Left colon (tissue), 2 donors: ENCODE results near the gene KRT2. TPM values are rescaled to one million over a fixed set of nuclear protein-coding genes. Genes with fewer than 3 reads are reported as not detected.
A peak's percentile ranks its signal among the peaks of the same experiment; 100 is the strongest.

ENCODE experiments used
- ATAC-seq: fragments of 200-7000 bp; cut with Tn5 transposase; one replicate; pipeline ENCODE4 v1.9.1; 2020; ENCODE audit warnings: mild to moderate bottlenecking, moderate library complexity
- DNase-seq, 2 donors: peaks; one replicate each; pipeline ENCODE4 v3.0.0-alpha.2; 2020
- intact Hi-C, 2 donors: fragments of 100-400 bp; cut with DNase I in 1 of 2; cut with micrococcal nuclease in 1 of 2; formaldehyde crosslinking; loops; one replicate each; pipeline versions ENCODE4 v1.11.2 to v1.14.0; 2022; cut with DNase I, micrococcal nuclease
- long read RNA-seq: library from polyadenylated mRNA; unstranded; transcript quantifications from one replicate; pipeline ENCODE4 v2.0.0, GENCODE V29; 2021
- total RNA-seq, 2 donors: library from RNA; stranded (reverse); fragmentation: NEBNext Ultra II Directional; extraction: Animal tissue kit (Norgen Biotek cat#: 25700); gene quantifications; one replicate each; pipeline ENCODE4 v1.2.1, GENCODE V29; 2021
- donor health status: DM: no; HTN: no; CAD: no.
- donor health status: DM: yes; HTN: yes; CAD: no.

Gene KRT2
- total RNA-seq = not detected
- long read RNA-seq = 0 reads

DNA sequence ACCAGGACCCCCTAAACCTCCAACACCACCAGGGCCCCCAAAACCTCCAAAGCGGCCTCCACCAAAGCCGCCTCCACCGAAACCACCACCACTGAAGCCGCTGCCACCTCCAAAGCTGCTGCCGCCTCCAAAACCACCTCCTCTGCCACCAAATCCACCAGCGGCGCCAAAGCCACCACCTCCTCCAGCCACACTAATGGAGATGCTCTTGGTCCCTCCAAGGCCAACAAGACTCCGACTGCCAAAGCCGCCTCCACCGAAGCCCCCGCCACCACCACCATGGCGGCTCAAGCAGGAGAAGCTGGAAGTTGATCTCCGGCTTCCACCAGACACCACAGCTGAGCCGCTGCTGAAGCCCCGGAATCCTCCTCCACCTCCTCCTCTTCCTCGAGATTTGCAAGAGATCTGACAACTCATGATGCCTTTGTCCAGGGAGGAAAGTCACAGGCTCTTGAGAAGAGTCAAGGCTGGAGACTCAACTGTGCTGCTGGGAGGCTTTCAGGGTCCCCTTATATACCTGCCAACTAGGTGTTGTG is at the start of gene KRT2:
TSS of gene KRT2 (minus strand) at position 486 of the 536 bp plus-strand sequence. CDS start at position 417, 69 bp downstream.
- intact Hi-C loops = no loop called here

GRCh38 chr12:52701281-52701680 is 49.3 kb upstream of the KRT2 start:
- intact Hi-C loops = no loop called here
- ATAC-seq = no peak
- no peak for DNase-seq

More for the DNA sequence above, at the start of gene KRT2:
- DNase-seq (no peak), ATAC-seq (no peak)

DNA sequence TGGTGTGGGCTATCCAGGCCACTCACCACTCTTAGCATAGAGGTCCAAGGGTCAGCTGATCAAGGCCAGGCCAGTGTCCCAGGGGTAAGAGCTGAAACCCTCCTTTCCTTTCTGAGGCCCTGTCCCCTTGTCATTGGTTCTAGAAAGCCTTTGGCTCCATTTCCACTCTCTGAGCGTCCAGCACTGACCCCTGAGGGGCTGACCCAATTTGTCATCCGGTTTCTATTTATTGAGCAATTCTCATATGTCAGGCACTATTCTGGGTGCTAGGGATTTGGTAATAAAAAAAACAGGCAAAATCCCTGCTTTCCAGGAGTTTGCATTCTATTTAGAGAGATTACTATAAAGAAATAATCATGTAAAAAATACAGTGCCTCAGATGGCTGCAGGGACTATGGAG is 47.9 kb upstream of the KRT2 start:
- no peak for ATAC-seq
- DNase-seq = no peak
- intact Hi-C loops = no loop called here

DNA sequence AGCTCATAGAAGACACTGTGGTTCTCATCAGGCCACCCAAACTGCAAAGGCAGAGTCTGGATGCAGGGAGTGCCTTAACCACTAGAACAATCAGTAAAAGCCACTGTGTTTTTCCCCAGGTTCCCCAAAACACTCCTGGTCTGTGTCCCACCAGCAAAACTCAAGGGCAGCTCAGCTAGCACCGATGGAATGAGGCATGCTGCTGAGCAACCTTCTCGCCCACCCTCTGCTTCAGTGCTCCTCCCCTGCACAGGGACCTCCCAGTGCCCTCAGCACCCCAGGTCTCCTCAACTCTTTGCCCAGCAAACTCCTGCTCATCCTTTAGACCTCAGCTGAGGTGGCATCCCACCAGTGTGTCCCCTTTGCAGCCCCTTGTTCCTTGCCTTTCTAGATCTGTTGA is 47.4 kb upstream of the KRT2 start:
- DNase-seq (no peak), ATAC-seq (no peak)
- intact Hi-C loops = no loop called here

- no peak for DNase-seq
- intact Hi-C loops = no loop called here
- ATAC-seq = peak; percentile 50
Observed at GRCh38 chr12:52698651-52699340, 46.8 kb upstream of the KRT2 start.

DNA sequence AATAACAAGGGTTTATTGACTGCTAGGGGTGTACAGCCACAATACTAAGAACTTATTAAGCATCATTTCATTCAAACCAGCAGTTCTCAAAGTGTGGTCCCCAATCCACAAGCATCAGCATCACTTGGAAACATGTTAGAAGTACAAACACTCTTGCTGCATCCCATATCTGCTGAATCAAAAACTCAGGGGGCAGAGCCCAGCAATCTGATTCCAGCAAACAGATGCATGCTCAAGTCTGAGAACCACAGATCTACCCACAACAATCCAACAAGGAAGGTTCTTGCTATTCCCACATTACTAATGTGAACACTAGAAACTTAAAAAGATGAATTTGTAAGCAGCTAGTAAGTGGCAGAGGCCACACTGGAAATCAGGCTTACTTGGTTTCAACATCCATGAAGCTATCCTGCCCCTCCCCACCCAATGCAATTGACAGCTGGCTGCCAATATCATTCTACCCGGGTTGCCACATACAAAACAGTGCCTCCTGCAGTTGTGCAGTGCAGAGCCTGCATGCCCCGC is 45.1 kb upstream of the KRT2 start:
- ATAC-seq (no peak), DNase-seq (no peak)
- intact Hi-C loops = no loop called here

GRCh38 chr12:52696588-52696987 is 44.6 kb upstream of the KRT2 start:
- no peak for DNase-seq
- intact Hi-C loops = no loop called here
- ATAC-seq = no peak

DNA sequence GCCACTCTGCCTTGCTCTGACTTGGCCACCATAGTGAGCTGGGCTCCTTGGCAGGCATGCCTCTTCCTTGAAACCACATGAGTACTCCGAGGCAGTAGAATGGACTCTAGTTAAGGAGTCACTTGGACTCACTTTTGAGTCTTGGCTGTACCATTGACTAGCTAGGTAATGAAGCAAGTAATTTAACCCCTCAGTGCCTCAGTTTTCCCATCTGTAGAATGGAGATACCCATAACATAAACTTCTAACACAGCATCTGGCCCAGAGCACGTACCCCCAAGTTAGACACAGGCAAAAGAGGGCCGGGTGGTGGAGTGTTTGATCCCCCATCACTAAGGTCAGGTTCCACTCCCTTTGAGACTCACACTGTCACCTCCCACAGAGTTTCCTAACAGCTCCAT is 43.0 kb upstream of the KRT2 start:
- DNase-seq (no peak), ATAC-seq (no peak)
- intact Hi-C loops = no loop called here

DNA sequence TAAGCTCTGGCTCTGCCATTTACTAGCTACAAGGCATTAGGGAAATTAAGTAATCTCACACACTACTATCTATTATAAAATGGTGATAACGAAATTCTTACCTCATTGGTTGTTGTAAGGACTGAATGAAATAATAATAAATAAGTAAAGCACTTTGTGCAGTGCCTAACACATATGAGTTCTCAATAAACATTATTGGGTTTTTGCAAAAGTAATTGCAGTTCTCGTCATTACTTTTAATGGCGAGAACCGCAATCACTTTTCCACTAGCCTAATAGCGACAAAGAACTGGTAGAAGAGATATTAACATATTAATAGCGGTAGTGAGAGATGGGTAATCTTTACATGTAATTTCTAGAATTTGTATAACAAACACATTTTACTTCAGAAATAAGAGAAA is 42.1 kb upstream of the KRT2 start:
- intact Hi-C loops = no loop called here
- ATAC-seq = no peak

DNA sequence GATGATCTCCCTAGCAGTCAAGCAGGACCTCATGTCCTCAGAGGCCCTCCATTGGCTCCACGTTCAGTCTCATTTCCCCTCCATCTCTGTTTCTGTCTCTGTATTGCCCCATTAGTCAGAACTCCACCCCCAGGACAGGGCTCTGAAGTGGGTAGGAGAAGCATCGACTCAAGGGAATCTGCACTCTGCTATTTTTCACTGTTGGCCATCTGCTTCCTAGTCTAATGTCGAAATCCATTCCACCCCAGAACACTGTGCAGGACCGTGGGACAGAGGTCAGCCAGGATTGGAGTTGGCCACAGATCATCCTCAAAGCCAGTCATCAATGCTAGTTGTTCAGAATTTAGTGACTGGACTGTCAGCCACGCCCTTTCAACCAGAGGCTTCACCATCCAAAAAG is 41.2 kb upstream of the KRT2 start:
- DNase-seq (no peak), ATAC-seq (no peak)
- intact Hi-C loops = no loop called here

More for the DNA sequence above, 42.1 kb upstream of the KRT2 start:
- DNase-seq = no peak

DNA sequence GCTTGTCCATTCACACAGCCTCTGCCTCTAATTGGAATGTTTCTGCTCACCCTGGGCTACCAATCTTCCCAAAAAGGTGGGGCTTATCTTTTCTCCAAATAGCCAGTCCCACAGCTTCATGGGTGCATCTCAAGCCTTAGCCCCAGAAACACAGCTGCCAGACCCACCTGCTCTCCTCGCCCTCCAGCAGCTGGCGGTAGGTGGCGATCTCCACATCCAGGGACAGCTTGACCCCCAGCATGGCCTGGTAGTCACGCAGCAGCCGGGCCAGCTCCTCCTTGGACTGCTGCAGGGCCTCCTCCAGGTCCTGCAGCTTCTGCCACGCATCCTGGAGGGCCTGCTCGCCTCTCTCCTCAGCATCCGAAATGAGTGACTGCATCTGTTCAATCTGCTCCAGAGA is 40.2 kb upstream of the KRT2 start:
- DNase-seq (no peak), ATAC-seq (no peak)
- intact Hi-C loops = no loop called here

- ATAC-seq = no peak
- no peak for DNase-seq
- intact Hi-C loops = no loop called here
Observed at GRCh38 chr12:52691841-52692150, 39.8 kb upstream of the KRT2 start.

- intact Hi-C loops = no loop called here
- DNase-seq = peak in 1 of 2 donors; percentile 32
- peak; percentile 53 for ATAC-seq
Observed at GRCh38 chr12:52691076-52691840, 39.2 kb upstream of the KRT2 start.

- DNase-seq (no peak), ATAC-seq (no peak)
- intact Hi-C loops = no loop called here
Observed at GRCh38 chr12:52690351-52691075, 38.5 kb upstream of the KRT2 start.

GRCh38 chr12:52689936-52690335 is 37.9 kb upstream of the KRT2 start:
- DNase-seq (no peak), ATAC-seq (no peak)
- intact Hi-C loops = no loop called here

DNA sequence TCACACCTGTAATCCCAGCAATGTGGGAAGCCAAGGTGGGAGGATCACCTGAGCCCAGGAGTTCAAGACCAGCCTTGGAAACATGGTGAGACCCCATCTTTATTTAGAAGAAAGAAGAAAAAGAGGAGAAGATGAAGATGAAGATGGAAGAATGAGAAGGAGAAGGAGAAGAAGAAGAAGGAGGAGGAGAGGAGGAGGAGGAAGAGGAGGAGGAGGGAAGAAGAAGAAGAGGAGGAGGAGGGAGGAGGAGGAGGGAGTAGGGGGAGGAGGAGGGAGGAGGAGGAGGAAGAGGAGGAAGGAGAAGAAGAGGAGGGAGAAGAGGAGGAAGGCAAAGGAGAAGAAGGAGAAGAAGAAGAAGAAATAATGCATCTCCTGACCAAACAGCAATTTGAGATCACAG is 37.2 kb upstream of the KRT2 start:
- no peak for DNase-seq
- no peak for ATAC-seq
- intact Hi-C loops = no loop called here

- intact Hi-C loops = no loop called here
- ATAC-seq = no peak
- no peak for DNase-seq
Observed at GRCh38 chr12:52688481-52688880, 36.5 kb upstream of the KRT2 start.

- DNase-seq = peak; percentile 18 to 44
- ATAC-seq = peak; percentile 90
- intact Hi-C loops = no loop called here
Observed at GRCh38 chr12:52687497-52688385, 35.7 kb upstream of the KRT2 start.
